HL-60/S4 (cell line): ENCODE measurements around the gene SPAG9.

Source experiments
- in situ Hi-C: fragments of 300-500 bp; cut with MboI; formaldehyde crosslinking; loops from 2 replicates; pipeline ENCODE4 v1.14.3; 2022; ENCODE audit warnings: low sequenced_read_pairs

The SPAG9 gene

GRCh38 chr17:51050291-51051033 is 70.2 kb downstream of the SPAG9 start:
- in situ Hi-C loops, result no loop called here

DNA sequence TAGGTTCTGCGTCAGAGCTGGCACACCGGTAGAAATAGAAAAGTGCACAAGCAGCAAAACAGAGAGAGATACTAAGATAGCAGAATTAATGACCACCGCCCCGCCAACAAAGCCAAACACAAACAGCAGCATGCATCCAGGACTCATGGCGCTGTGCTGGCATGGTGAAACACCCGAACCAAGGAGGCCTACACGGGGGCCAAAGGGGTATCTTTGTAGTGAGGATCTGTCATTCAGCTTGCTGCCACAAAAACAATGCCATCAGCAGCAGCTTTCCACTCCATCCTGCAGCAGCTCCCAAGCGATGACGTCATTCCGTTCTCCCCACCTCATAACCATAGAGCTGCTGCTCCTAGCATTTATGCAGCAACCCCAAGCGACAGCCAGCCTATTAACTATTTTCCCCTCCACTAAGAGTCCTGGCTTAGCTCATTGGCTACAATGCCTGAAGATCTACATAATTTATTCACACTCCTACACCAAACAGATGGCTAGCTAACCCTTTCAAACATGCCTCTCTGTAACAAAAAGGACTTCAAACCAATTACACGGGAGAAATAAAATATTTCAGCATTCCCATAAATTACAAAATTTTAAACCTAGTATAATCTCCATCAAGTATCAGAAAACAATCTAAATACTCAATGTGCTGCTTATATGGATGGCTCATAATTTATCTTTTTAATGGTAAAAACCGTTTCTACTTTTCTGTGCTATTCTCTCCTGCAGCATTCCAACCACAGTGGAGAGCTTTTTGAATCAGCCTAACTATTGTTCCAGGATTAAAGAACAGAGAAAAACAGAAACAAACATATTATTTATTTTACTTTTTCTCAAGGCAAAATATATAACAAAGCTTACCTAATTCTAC is 73.9 kb downstream of the SPAG9 start:
- in situ Hi-C loops, result no loop called here

- in situ Hi-C loops, result no loop called here
Observed at GRCh38 chr17:51046046-51046445, 74.6 kb downstream of the SPAG9 start.

GRCh38 chr17:51045621-51046020 is 75.0 kb downstream of the SPAG9 start:
- in situ Hi-C loops, result no loop called here

- in situ Hi-C loops, result no loop called here
Observed at GRCh38 chr17:51044976-51045375, 75.7 kb downstream of the SPAG9 start.

GRCh38 chr17:51036084-51036483 is 84.6 kb downstream of the SPAG9 start:
- in situ Hi-C loops, result no loop called here

DNA sequence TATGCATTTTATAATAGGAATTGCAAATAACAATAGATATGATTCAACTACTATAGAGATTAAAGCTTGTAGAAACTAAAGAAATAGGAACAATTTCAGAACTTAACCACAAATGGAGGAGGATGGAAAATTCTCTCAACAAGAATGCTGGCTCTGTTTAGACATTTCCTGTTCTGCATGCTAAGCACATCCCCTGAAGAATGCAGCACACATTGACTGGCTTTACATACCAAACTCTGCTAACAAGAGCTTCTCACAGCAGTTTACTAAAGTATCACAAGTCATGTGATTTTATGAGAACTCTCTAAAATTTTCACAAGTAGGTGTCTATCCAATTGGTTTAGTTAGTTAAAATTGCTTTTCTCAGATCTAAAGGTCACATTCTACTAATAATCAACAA is 85.2 kb downstream of the SPAG9 start:
- in situ Hi-C loops, result no loop called here

DNA sequence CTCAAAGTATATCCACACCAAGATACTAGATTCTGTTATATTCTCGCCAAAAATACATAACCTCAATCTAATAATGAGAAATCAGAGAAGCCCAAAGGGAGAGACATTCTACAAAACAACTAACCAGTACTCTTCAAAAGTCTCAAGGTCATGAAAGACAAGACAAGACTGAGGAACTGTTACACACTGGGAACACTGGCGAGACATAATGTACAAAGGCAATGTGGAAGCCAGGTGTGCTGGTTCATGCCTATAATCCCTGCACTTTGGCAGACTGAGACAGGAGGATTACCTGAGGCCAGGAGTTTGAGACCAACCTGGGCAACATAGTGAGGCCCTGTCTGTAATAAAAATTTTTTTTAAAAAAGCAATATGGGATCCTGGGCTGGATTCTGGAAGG is 85.9 kb downstream of the SPAG9 start:
- in situ Hi-C loops, result no loop called here

DNA sequence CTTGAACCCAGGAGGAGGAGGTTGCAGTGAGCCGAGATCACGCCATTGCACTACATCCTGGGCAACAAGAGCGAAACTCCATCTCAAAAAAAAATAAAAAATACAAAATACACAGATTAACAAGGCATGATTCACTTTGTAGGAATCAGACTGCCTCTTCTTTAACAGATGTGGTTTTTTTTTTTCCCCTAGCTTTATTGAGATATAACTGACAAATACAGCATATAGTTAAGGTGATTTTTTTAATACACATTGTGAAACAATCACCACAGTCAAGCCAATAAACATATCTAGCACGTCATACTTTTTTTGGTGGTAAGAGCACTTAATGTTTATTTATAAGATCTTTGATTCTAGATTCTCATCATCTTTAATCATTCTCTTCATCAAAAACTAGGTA is 87.8 kb downstream of the SPAG9 start:
- in situ Hi-C loops, result no loop called here

DNA sequence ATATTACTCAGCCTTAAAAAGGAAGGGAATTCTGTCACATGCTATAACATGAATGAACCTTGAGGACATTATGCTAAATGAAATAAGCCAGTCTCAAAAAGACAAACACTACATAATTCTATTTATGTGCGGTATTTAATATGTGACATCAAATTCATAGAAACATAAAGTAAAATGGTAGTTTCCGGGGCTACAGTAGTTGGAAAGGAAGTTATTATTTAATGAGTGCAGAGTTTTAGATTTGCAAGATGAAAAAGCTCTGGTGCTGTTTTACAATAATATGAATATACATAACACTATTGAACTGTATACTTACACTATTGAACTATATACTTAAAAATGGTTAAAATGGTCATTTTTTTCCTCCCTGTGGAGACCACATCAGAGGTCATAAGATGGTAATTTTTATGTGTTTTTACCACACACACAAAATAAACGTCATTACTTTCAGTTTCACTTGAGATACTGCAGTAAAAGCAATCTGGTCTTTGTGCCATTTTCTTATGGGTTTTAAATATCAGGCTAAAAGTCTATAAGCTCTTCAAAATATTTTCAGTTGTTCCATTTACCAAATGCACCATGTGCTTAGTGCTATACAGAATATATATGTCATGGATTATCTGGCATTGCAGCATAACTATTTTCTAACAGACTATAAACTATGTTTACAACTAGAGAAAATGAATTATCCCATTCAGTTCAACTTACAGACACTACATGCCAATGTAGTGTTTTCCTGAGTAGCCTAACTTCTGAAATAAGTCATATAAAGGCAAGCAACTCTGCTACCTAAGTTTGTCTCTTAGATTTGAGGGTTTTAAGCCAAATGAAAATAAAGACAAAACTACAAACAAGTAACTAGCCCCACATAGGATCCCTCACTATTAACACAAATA is 90.9 kb downstream of the SPAG9 start:
- in situ Hi-C loops, result no loop called here

- in situ Hi-C loops, result no loop called here
Observed at GRCh38 chr17:51029142-51029541, 91.5 kb downstream of the SPAG9 start.

- in situ Hi-C loops, result no loop called here
Observed at GRCh38 chr17:51028176-51028863, 92.3 kb downstream of the SPAG9 start.

DNA sequence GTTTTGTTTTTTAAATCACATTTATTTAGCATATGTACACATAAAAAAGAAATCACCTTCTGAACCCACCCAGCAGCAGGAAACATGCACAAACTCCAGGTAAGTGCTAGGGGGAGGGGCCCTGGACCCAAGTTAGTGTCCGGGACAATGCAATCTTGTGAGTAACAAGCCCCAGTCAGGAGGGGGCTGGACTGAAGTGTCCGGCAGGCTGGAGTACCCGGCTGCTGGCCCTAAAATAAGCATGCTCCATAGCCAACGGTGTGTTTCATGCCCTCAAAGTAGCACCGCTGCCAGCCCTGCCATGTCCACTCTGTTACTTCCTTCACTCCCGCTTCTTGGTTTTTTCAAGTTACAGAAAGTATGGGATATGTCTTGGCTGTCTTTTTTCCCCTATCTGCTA is 102.1 kb downstream of the SPAG9 start:
- in situ Hi-C loops, result no loop called here

- in situ Hi-C loops, result no loop called here
Observed at GRCh38 chr17:51017270-51017669, 103.4 kb downstream of the SPAG9 start.

- in situ Hi-C loops, result no loop called here
Observed at GRCh38 chr17:51016099-51016498, 104.6 kb downstream of the SPAG9 start.

DNA sequence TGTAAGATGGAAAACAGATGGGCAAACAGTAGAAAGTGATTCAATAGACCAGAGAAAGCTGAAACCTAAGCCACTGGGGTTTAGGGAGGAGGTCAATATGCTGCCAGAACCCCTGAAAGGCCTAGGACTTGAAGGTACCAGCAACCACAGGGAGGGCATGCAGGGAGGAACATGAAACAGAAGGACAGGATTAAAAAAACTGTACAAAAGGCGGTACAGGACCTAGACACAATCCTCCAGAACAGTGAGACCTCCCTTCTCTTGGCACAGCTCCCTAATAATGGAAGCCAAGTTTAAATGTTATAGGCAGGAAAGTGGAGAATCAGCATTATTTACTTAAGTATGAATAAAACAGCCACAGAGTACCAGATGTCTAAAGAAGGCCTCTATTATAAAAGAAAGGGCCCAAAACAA is 105.5 kb downstream of the SPAG9 start:
- in situ Hi-C loops, result no loop called here

DNA sequence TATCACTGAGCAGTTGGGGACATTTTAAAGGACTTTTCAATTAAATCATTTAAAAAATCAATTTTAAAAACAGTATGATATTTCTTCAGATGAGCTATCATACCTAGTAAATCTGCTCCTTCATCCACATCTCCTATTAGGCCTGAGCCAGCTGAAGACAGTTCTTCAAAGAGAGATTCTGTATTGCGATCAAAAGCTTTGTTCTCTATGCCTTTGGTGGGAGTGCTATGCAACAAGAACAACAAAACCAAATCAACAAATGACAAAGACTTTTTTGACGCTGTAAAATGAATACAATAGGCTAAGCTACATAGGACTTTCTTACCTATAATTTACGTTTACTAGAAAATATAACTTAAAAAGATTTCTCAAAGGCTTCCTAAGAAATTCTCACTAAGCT is 106.5 kb downstream of the SPAG9 start:
- in situ Hi-C loops, result no loop called here

GRCh38 chr17:51013322-51013721 is 107.3 kb downstream of the SPAG9 start:
- in situ Hi-C loops, result no loop called here

GRCh38 chr17:51012538-51012937 is 108.1 kb downstream of the SPAG9 start:
- in situ Hi-C loops, result no loop called here

GRCh38 chr17:51010173-51010675 is 110.4 kb downstream of the SPAG9 start:
- in situ Hi-C loops, result no loop called here
